Trophoblast cell (in vitro differentiated cells and primary cell): ENCODE results near the gene ALLC.

Experiments used
- DNase-seq, 2 donors: peaks; one replicate each; pipeline ENCODE4 v3.0.0-alpha.2; 2016
- H2AFZ ChIP-seq: 2 replicates; pipeline ENCODE4 v1.6.1; 2013; ENCODE audit warnings: low read length, moderate library complexity, mild to moderate bottlenecking; ENCODE audit not compliant: insufficient read depth, poor library complexity
- H2AK5ac ChIP-seq: 2 replicates; pipeline ENCODE4 v1.6.1; 2013; ENCODE audit warnings: mild to moderate bottlenecking, low read length
- H2BK120ac ChIP-seq: 2 replicates; pipeline ENCODE4 v1.6.1; 2013; ENCODE audit warnings: low read length, mild to moderate bottlenecking, moderate library complexity; ENCODE audit not compliant: insufficient read depth, poor library complexity
- H2BK12ac ChIP-seq: 2 replicates; pipeline ENCODE4 v1.6.1; 2013; ENCODE audit warnings: mild to moderate bottlenecking, low read length, moderate library complexity
- H2BK5ac ChIP-seq: 2 replicates; pipeline ENCODE4 v1.6.1; 2013; ENCODE audit warnings: low read length, low read depth, moderate library complexity, mild to moderate bottlenecking; ENCODE audit not compliant: poor library complexity
- H3K14ac ChIP-seq: 2 replicates; pipeline ENCODE4 v1.6.1; 2013; ENCODE audit warnings: mild to moderate bottlenecking, low read length
- H3K18ac ChIP-seq: 2 replicates; pipeline ENCODE4 v1.6.1; 2013; ENCODE audit warnings: mild to moderate bottlenecking, low read length
- H3K23ac ChIP-seq: 2 replicates; pipeline ENCODE4 v1.6.1; 2013; ENCODE audit warnings: low read length
- H3K27ac ChIP-seq: 2 replicates; pipeline ENCODE4 v1.5.1; 2013; ENCODE audit warnings: low read depth, mild to moderate bottlenecking, inconsistent platforms, low read length, moderate library complexity
- H3K27me3 ChIP-seq: 2 replicates; pipeline ENCODE4 v1.6.1; 2013; ENCODE audit warnings: inconsistent platforms, mild to moderate bottlenecking, low read length, moderate library complexity; ENCODE audit not compliant: insufficient read depth
- H3K36me3 ChIP-seq, 2 experiments: 1 replicate in 1 of 2; 2 replicates in 1 of 2; pipeline ENCODE4 v1.6.1; 2013; ENCODE audit warnings: low read length in 2 of 2, mild to moderate bottlenecking in 2 of 2, moderate library complexity in 1 of 2; ENCODE audit not compliant: insufficient read depth in 2 of 2, control insufficient read depth in 1 of 2
- H3K4ac ChIP-seq: 2 replicates; pipeline ENCODE4 v1.6.1; 2013; ENCODE audit warnings: low read depth, mild to moderate bottlenecking, low read length, moderate library complexity
- H3K4me1 ChIP-seq, 2 experiments: 1 replicate in 1 of 2; 2 replicates in 1 of 2; pipeline ENCODE4 v1.6.1; 2013; ENCODE audit warnings: low read length in 2 of 2, mild to moderate bottlenecking in 2 of 2, moderate library complexity in 1 of 2; ENCODE audit not compliant: insufficient read depth in 2 of 2, control insufficient read depth in 1 of 2
- H3K4me2 ChIP-seq: 2 replicates; pipeline ENCODE4 v1.6.1; 2013; ENCODE audit warnings: inconsistent platforms, mild to moderate bottlenecking, low read length, moderate library complexity
- H3K4me3 ChIP-seq: 2 replicates; pipeline ENCODE4 v1.5.1; 2013; ENCODE audit warnings: mild to moderate bottlenecking, low read depth, low read length, inconsistent platforms
- H3K79me1 ChIP-seq: one replicate; pipeline ENCODE4 v1.6.1; 2013; ENCODE audit warnings: low read length
- H3K79me2 ChIP-seq: 2 replicates; pipeline ENCODE4 v1.6.1; 2013; ENCODE audit warnings: low read length, mild to moderate bottlenecking; ENCODE audit not compliant: control insufficient read depth, insufficient read depth, poor library complexity
- H3K9ac ChIP-seq: 2 replicates; pipeline ENCODE4 v1.6.1; 2013; ENCODE audit warnings: mild to moderate bottlenecking, low read length
- H3K9me3 ChIP-seq: 2 replicates; pipeline ENCODE4 v1.6.1; 2013; ENCODE audit warnings: low read depth, mild to moderate bottlenecking, control low read depth, inconsistent platforms, low read length; ENCODE audit not compliant: insufficient read depth
- H4K12ac ChIP-seq: 2 replicates; pipeline ENCODE4 v1.6.1; 2013; ENCODE audit warnings: low read depth, mild to moderate bottlenecking, low read length, moderate library complexity
- H4K8ac ChIP-seq: 2 replicates; pipeline ENCODE4 v1.6.1; 2013; ENCODE audit warnings: low read depth, mild to moderate bottlenecking, low read length, moderate library complexity
- H4K91ac ChIP-seq: one replicate; pipeline ENCODE4 v1.6.1; 2013; ENCODE audit warnings: low read depth, mild to moderate bottlenecking, low read length, moderate library complexity
- WGBS: extraction: QIAGEN DNeasy Blood & Tissue Kit; methylation state at CpG from one replicate; pipeline ENCODE4 v1.1.7; 2013; ENCODE audit warnings: missing lambda C conversion rate; ENCODE audit not compliant: insufficient read length, insufficient coverage; ENCODE audit errors: extremely low coverage; 5-methylcytosine and 5-hydroxymethylcytosine counted together

ALLC gene

GRCh38 chr2:3637311-3637675, 20.7 kb upstream of the ALLC start:
- H2BK12ac ChIP-seq: no peak overlapping the region
- H3K36me3 ChIP-seq: no peaks in the 10 kb centered on the region
- no peak overlapping the region for H2AK5ac ChIP-seq
- H3K4ac ChIP-seq: no peak overlapping the region
- no peak overlapping the region for H3K4me2 ChIP-seq
- no peak overlapping the region for H4K12ac ChIP-seq
- H2AFZ ChIP-seq: no peak overlapping the region
- no peak overlapping the region for H4K8ac ChIP-seq
- H3K79me1 ChIP-seq: no peaks in the 10 kb centered on the region
- H3K14ac ChIP-seq: no peak overlapping the region
- no peaks in the 10 kb centered on the region for H3K9me3 ChIP-seq
- H3K79me2 ChIP-seq: no peaks in the 10 kb centered on the region
- H3K23ac ChIP-seq: no peak overlapping the region
- no peak overlapping the region for H2BK5ac ChIP-seq
- no peaks in the 10 kb centered on the region for H3K27me3 ChIP-seq
- no peak overlapping the region for H4K91ac ChIP-seq
- H3K18ac ChIP-seq: no peak overlapping the region
- no CpG with 5 or more reads among the region's 11 CpGs for WGBS
- no peak overlapping the region for H3K9ac ChIP-seq
- DNase-seq: no peak
- no peak overlapping the region for H3K27ac ChIP-seq
- no peak overlapping the region for H2BK120ac ChIP-seq
- no peak overlapping the region for H3K4me3 ChIP-seq
- no peaks in the 10 kb centered on the region for H3K4me1 ChIP-seq

- no peak overlapping the region for H3K4ac ChIP-seq
- no peaks in the 10 kb centered on the region for H3K27me3 ChIP-seq
- DNase-seq: no peak
- no peak overlapping the region for H4K91ac ChIP-seq
- no peaks in the 10 kb centered on the region for H3K4me1 ChIP-seq
- H2AFZ ChIP-seq: no peak overlapping the region
- no peaks in the 10 kb centered on the region for H3K36me3 ChIP-seq
- H2BK5ac ChIP-seq: no peak overlapping the region
- H3K4me3 ChIP-seq: no peak overlapping the region
- no CpG with 5 or more reads among the region's 30 CpGs for WGBS
- H2AK5ac ChIP-seq: no peak overlapping the region
- H4K8ac ChIP-seq: no peak overlapping the region
- no peaks in the 10 kb centered on the region for H3K9me3 ChIP-seq
- H3K14ac ChIP-seq: no peak overlapping the region
- no peak overlapping the region for H4K12ac ChIP-seq
- no peaks in the 10 kb centered on the region for H3K79me1 ChIP-seq
- no peak overlapping the region for H2BK120ac ChIP-seq
- no peak overlapping the region for H3K9ac ChIP-seq
- no peak overlapping the region for H3K27ac ChIP-seq
- no peak overlapping the region for H3K23ac ChIP-seq
- H3K4me2 ChIP-seq: no peak overlapping the region
- no peak overlapping the region for H3K18ac ChIP-seq
- no peaks in the 10 kb centered on the region for H3K79me2 ChIP-seq
- no peak overlapping the region for H2BK12ac ChIP-seq
Observed at GRCh38 chr2:3637692-3638455, 20.1 kb upstream of the ALLC start.

GRCh38 chr2:3638456-3638810, 19.6 kb upstream of the ALLC start:
- WGBS: no CpG with 5 or more reads among the region's 8 CpGs
- H3K79me1 ChIP-seq: no peaks in the 10 kb centered on the region
- no peak overlapping the region for H4K91ac ChIP-seq
- H3K27me3 ChIP-seq: no peaks in the 10 kb centered on the region
- no peak overlapping the region for H3K4ac ChIP-seq
- no peak overlapping the region for H3K14ac ChIP-seq
- DNase-seq: no peak
- H3K36me3 ChIP-seq: no peaks in the 10 kb centered on the region
- no peaks in the 10 kb centered on the region for H3K4me1 ChIP-seq
- H2AK5ac ChIP-seq: no peak overlapping the region
- no peak overlapping the region for H4K8ac ChIP-seq
- no peak overlapping the region for H2BK5ac ChIP-seq
- no peak overlapping the region for H3K4me2 ChIP-seq
- no peak overlapping the region for H3K23ac ChIP-seq
- H3K4me3 ChIP-seq: no peak overlapping the region
- no peak overlapping the region for H4K12ac ChIP-seq
- no peak overlapping the region for H3K18ac ChIP-seq
- H2AFZ ChIP-seq: no peak overlapping the region
- H2BK120ac ChIP-seq: no peak overlapping the region
- no peaks in the 10 kb centered on the region for H3K79me2 ChIP-seq
- H3K9me3 ChIP-seq: no peaks in the 10 kb centered on the region
- no peak overlapping the region for H2BK12ac ChIP-seq
- no peak overlapping the region for H3K27ac ChIP-seq
- no peak overlapping the region for H3K9ac ChIP-seq

- Histone ChIP-seq H3K14ac (no peak overlapping the region), H2BK120ac (no peak overlapping the region), H3K4me2 (no peak overlapping the region), H3K79me1 (no peaks in the 10 kb centered on the region), H3K9me3 (no peaks in the 10 kb centered on the region), H3K27me3 (no peaks in the 10 kb centered on the region), H2BK5ac (no peak overlapping the region), H4K12ac (no peak overlapping the region), H4K91ac (no peak overlapping the region), H3K4me3 (no peak overlapping the region), H2AFZ (no peak overlapping the region), H3K23ac (no peak overlapping the region), H3K79me2 (no peaks in the 10 kb centered on the region), H3K4ac (no peak overlapping the region), H3K27ac (no peak overlapping the region), H3K9ac (no peak overlapping the region), H3K36me3 (no peaks in the 10 kb centered on the region), H2AK5ac (no peak overlapping the region), H3K18ac (no peak overlapping the region), H4K8ac (no peak overlapping the region), H3K4me1 (no peaks in the 10 kb centered on the region), H2BK12ac (no peak overlapping the region)
- no CpG with 5 or more reads among the region's 10 CpGs for WGBS
- no peak for DNase-seq
Observed at GRCh38 chr2:3639015-3639630, 18.9 kb upstream of the ALLC start.
